HG03103 (cell line): ENCODE results near the gene SLC44A1.

Experiments used
- ATAC-seq: cut with Tn5 transposase; IDR thresholded peaks from one replicate; pipeline ENCODE4 v1.9.1; 2021; ENCODE audit warnings: low read depth; ENCODE audit not compliant: unreplicated experiment

The SLC44A1 gene

DNA sequence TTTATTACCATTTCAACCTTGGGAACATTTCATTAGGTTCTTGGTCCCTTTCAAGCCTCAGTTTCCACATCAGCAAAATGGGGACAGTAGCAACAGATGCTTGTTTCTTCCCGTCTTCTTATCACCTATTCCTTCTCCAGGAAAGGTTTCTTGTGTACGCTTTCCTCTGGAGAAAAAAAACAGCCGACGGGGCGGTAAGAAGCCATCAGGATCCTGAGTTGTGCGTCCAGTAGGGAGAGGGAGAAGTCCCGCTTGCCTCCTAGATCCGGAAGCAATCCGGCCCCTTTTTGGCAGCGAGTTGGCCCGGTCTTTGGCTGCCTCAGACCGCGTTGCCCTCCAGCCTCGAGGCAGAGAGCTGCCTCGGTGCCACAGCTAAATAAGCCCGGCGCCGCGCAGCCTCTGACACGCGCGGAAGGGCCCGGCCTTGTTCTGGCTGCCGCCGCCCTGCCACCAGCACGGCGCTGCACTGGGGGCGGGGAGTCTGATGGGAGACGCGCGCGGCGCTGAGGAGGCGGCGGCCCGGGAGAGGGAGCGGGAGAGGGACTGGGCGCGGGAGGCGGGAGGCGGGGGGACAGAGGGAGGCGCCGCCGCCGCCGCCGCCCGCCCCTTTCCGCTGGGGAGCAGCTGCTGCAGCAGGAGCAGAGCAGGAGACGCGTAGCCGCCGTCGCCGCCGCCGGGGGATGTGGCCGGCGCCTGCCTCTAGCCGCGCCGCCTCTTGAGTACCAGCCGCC is at the start of gene SLC44A1:
SLC44A1 (plus strand) TSS at position 649 of the 731 bp plus-strand sequence. CDS start 218 bp downstream, outside the sequence.
- ATAC-seq: peak; percentile 87

DNA sequence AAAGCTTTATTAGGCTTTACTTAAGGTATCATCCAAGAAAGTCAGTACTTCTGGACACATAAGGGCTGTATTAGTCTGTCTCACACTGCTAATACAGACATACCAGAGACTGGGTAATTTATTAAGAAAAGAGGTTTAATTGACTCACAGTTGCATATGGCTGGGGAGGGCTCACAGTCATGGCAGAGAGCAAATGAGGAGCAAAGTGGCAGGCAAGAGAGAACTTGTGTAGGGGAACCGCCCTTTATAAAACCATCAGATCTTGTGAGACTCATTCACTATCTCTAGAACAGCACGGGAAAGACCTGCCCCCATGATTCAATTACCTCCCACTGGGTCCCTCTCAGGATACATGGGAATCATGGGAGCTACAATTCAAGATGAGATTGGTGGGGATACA is 49.2 kb upstream of the SLC44A1 start:
- ATAC-seq: no peak

DNA sequence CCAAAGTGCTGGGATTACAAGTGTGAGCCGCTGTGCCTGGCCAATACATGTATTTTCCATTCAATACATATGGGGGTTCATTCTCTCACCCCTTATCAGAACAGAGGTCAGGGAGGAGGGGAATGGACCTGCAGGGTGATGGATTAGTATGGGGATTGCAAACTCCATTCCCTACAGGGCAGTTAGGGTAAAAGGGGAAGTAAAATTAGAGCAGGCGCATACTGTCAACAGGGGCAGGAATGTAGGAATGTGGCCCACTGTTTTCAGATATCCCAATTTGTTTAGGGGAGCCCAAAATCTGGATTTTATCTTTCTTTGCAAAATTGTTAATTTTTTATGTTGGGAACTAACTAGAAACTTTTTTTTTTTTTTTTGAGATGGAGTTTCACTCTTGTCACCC is 46.4 kb upstream of the SLC44A1 start:
- ATAC-seq: no peak

DNA sequence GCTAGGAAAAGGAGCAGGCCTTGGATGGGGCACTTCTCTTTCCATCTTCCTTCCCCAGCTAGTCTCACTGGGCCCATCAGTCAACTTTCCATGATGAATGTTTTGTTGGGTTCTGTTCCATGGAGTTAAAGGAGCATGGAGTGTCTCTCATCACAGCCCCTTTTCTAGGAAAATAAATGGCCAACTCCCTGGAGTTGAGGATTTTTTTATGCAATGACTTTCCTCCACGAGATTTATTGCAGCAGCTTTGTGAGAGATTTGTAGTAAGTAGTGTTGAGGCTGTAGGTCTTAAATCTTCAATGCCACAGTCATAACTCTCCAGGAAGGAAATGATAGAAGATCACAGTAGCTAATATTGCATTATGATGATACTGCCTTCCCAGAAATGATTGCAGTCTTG is 45.6 kb upstream of the SLC44A1 start:
- no peak for ATAC-seq

DNA sequence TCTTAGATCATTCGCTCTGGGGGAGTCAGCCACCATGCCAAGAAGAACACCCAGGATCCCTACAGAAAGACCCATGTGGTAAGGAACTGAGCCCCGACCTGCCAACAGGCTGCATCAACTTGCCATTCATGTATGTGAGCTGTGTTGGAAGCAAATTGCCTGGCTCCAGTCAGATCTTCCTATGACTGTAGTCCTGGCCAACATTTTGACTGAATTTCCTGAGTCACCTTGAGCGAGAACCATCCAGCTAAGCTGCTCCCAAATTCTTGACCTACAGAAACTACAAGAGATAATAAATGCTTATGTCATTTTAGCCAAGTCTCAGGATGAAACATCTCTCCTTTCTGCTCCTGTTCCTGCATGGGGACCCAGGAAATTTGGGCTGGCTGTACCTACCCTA is 40.0 kb upstream of the SLC44A1 start:
- no peak for ATAC-seq

DNA sequence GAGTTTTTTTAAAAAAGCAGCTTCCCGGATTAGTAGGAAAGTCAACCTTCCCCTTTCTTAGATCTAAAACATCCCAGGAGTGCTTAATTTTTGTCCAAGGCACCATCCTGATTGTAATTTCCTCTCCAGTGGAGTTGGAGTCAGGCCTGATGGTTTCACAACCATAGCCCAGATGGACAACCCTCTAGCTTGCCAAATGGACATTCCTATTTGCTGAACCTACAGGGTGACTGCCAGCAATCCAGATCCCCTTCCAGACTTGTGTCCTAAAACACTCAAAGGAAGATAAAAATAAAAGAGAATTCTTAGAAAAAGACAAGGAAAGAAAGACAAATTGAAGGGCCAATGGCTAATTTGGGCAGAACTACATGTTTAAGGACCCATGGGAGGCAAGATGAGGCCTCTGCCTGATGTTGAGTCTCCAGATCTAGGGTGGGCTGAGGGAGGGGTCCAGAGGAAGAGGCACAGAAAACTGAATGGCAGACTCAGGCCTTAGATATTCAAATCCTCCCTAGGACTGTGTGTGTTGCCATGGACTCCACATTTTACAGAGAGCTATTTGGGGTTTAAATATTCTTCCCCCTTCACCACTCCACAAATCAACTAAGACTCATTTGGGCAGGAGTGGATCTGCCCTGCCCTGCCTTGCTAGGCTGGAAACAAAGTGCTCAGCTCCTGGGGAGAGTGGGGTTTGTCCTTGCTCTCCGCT is 38.5 kb upstream of the SLC44A1 start:
- ATAC-seq: no peak

DNA sequence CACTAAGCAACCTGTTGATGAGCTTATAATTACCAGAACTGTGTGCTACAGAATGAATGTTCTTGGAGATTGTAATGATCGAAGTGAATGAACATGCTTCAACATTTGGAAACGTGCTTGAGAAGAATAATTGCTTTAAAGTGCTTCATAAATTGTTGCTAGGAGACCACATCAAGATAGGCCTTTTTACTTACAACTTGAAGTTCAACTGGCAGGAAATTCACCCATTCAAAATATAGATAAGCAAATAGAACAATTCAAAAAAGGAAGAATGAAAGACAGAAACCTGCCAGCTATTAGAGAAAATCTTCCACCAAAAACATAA is 38.0 kb upstream of the SLC44A1 start:
- no peak for ATAC-seq

DNA sequence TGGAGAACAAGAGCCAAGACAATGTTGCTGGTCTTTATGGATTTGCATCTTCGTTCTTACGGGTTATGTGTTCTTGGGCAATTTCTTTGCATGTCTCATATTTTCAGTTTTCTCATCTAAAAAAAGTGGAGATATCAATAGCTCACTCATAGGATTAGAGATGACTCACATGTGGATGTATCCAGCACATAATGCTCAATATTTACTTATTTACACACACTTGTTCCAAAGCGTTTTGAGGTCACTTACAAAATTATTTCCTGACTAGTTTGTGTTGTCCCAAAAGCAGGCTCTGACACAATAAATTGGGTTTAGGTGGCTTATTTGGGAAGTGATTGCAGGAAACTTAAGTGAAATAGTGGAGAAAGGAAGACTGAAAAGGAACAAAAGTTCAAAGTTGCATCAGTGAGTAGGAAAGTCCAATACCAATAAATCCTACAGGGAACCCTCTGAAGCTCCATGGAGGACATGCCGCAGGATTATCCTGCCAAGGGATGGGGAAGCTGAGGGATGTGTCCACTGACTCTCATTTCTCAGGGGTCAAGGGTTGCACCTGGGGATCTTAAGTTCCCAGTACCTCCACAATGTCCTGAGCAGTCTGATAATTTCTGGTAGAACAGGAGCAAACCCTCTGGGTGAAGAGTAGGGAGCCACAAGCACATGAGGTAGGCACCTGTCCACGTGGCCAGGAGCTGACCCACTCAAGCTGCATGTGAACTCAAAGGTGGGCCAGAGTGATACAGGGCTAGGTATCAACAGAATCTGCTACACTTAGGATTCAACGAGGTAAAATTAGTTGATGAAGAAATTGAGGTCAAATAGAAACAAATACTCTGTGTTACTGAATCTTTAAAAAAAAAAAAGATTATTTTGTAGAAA is 37.4 kb upstream of the SLC44A1 start:
- no peak for ATAC-seq

DNA sequence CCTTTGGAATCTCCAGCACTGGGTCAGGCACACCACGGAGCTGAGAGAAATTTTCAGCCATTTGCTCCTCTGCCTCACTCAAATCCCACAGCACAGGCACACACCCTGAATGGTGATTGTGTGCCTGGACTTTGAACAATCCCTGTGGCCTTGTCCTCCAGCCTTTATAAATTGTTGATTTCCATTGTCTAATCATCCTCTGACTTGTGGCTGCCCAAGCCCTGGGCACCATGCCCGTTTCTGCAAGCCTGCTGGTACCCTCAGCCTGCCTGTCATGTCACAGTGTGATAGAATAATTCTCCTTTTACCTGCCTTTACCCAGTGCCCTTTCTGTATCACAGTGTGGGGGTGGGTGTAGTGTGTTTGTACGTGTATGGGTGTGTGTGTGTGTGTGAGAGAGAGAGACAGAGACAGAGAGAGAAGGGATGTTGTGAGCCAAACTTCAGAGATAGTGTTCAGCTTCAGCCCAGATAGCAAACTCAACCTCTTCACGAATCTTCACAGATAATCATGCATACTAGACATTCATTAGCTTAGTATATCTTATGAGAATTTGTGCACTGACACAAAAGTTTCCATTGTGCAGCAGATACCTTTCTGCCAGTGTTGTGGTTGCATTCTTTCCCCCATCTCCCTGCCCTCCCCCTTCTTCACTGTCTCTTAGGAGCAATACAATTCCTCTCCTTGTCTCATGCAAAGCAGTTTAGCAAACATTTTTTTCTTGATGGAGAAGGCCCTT is 27.8 kb upstream of the SLC44A1 start:
- ATAC-seq: no peak

DNA sequence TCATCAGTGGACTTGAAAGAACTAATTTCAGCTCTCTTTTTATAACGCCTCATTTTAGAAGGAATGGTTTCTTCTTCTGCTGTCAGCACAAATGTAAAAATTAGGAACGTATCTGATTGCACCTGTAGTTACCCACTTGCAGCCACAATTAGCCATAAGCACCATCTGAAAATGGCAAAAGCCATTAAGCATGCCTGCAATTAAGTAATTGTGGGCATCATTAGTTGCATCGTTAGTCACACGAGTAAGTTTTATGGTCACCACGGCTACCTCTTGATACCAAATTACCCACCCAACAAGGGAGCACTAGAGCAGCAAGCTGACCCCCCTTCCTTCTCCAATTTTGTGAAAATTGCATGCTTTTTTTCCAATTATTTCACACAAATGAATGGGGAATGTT is 25.8 kb upstream of the SLC44A1 start:
- ATAC-seq: no peak

DNA sequence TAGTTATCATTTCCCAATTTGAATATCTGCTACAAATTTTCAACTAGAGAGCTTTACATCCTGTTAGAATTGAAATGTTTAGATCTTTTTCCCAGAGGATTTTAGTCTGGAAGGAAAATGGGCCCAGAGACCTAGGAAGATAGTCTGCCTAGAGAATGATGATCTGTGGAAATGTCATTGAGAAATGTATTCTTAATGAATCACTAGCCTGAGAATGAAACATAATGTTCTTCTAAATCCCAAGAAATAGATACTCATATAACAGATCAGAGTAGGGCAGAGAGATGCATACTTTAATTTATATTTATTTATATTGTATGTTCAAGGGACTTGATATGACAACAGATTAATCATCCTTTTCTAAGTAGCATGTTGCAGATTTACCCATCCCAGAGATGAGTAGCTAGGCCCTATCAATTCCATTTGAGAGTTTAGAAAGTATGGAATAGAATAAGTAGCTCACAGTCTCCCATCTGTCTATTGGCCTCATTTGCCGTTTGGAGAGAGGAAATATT is 25.1 kb upstream of the SLC44A1 start:
- no peak for ATAC-seq

DNA sequence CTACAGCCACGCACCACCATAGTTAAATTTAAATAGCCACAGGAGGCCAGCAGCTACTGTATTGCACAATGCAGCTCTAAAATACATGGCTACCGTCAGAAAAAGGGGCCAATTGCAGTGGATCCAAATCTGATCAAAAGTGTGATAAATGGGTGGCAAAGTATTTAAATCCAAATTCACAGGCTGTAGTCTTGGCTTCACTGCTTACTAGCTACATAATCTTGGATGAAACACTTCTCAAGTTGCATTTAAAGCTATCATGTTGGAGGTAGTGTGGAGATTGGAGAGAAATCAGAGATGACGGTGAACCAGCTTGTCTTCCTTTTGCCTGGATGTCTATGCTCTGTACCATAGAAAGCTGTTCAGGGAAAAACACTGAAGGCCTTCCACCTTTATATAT is 24.0 kb upstream of the SLC44A1 start:
- no peak for ATAC-seq

DNA sequence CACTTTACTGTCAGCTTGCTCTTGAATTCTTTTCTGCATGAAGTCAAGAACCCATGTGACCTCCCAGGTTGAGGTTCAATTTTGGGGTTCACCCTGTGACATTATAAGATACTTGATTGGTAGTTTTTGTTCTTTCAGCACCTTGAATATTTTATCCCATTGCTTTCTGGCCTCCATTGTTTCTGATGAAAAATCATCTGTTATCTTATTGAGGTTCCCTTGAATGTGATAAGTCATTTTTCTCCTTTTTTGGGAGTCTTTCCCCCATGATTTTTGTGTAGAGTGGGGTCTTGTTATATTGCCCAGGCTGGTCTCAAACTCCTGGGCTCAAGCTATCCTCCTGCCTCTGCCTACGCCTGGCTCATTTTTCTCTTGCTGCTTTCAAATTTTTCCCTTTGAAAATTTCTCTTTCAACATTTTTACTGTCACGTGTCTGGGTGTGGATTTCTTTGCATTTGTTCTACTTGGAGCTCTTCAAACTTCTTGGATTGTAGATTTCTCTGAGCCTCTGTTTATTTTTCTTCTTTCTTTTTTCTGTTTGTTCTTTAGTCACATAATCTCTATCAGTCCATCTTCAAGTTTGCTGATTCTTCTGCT is 20.8 kb upstream of the SLC44A1 start:
- ATAC-seq: no peak

DNA sequence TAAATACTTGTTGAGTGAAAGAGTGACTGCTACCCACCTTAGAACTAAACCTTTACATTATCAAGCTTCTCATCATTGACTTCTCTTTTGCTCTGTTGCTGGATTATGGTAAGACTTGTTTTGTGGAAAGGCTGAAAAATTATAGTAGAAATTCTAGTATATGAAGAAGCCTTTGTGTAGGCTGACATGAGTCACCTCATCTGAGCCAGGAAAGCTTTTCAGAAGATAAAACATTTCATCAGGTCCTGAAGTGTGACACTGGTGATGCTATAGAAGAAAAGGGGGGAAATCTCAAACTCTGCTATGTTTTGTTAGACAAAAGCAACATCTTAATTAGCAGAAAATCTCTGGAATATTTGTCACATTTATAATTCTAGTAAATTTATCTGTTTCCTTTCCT is 18.4 kb upstream of the SLC44A1 start:
- ATAC-seq: no peak

DNA sequence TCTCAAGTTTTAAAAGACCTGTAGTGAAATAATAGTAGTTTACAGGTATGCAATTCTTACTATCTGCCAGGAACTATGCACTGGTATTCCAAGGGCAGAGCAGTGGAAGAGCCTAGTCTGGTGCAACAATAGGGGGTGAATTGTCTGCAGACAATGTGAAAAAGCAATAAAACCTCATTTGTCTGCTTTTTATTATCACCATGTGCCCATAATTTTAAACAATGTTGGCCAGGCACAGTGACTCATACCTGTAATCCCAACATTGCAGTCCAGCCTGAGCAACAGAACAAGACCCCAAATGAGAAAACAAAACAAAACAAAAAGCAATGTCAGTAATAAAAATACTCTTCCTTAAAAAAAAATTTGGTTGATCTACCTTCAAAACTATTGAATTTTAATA is 12.2 kb upstream of the SLC44A1 start:
- no peak for ATAC-seq

DNA sequence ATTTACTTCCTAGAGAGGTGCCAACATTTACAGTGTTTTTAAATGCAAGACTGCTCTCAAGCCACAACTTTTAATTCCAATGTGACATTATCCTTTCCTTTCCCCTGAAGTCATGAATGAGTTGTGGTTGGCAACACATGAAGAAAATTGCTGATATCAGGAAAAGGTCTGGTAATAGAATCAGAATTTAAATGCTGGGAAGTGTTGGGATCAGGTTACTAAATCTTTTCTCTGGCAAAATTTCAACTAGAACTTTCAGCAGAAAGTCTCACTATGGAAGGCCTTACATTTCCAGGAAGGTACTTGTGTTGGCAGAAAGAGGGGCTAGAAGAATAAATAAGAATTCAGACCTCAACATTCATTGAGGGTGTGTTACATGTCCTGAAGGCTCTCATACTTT is 10.6 kb upstream of the SLC44A1 start:
- ATAC-seq: no peak

DNA sequence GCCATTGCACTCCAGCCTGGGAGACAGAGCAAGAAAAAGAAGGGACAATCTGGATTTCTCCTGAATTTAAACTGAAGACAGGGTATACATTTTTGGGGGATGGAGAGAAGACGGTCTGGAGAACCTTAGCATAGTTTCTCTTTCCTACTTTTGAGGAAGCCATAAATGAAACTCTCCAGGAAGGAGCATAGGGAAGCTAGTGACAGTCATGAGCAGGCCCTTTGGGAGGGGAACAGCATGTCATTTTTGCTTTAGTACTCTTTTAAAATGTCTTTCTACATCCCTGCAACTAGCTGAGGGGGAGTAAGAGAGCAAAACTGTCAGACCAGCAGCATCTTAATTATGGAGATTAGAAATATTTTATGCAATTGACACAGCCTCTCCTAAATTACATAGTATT is 8.2 kb upstream of the SLC44A1 start:
- no peak for ATAC-seq

DNA sequence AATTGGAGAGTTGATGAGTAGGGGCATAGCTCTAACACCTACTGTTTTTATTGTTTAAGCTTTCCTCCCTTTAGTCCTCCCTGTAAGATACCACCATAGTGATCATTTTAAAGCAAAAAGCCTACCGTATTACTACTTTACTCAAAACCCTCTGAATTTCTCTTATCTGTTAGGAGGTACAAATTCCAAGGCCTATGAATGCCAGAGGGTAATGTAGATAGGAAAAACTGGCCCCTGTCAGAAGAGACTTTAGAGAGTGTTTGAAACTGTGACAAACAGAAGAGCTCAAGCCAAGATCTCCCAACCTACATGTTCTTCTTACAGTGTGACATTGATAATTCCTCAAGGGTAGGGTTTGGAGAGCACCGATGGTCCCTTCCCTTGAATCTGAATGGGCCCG is 7.2 kb upstream of the SLC44A1 start:
- no peak for ATAC-seq

DNA sequence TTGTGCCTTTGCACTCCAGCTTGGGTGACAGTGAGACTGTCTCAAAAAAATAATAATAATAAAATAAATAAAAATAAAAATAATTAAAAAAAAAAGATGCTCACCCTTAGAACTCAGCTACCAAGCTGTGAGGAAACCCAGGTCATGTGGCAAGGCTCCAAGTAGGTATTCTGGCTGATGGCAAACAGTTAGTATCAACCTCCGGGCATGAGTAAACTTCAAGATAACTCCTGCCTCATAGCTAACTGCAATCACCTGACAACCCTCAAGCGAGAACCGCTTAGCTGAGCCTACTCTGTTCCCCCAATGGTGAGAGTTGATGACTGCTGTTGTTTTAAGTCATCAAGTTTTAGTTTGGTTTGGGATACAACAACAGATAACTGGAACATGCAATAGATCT is 6.1 kb upstream of the SLC44A1 start:
- no peak for ATAC-seq

DNA sequence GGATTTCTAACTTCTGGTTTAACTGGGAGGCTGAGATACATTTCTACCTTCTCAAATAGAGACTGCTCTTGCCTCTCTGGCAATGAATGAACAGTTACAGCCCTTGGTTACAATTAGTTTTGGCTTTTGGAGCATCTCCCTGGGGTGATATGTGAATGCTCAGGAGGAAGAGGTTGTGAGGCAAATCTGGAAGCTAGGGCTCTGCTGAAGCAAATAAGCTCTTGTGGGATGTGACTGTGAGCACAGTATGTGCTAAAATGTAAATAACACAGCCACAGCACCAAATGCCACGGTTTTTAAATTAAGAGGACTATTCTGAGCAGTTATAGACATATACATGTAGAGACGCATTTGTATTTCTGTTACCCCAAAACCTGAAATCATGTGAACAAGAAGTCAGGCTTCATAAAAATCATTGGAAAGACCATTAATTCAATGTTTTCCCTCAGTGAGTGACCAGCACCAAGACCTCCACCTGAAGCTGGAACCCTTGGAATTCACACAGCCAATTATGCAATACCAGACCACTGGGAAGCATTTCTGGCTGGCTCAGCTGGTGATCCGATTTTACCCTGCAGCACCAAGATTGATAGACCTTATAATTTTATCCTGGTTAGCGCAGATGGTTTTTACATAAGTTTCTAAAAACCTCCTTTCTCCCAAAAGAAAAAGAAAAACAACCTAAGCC is 3.0 kb upstream of the SLC44A1 start:
- no peak for ATAC-seq
